NCI-H446 (cell line): ENCODE measurements around the gene STK32C.
"Not testable (repeated sequence)": the region's sequence is repeated elsewhere in the genome, so short reads cannot be mapped to it uniquely, and the experiment has no call there.

Experiments used
- DNase-seq, 2 experiments: peaks; one replicate each; lab custom pipeline; 2025; lab: John Stamatoyannopoulos, UW

The STK32C gene

GRCh38 chr10:132338876-132339275, 31.1 kb upstream of the STK32C start:
- DNase-seq, result no peak

- DNase-seq, result not testable (repeated sequence)
Measured at GRCh38 chr10:132337854-132338253, 30.1 kb upstream of the STK32C start.

GRCh38 chr10:132336919-132337407, 29.2 kb upstream of the STK32C start:
- no peak for DNase-seq

GRCh38 chr10:132336064-132336746, 28.5 kb upstream of the STK32C start:
- DNase-seq, result no peak

GRCh38 chr10:132335189-132336063, 27.7 kb upstream of the STK32C start:
- DNase-seq, result no peak

- DNase-seq, result no peak
Measured at GRCh38 chr10:132334631-132335188, 27.0 kb upstream of the STK32C start.

- no peak for DNase-seq
Measured at GRCh38 chr10:132333386-132333785, 25.6 kb upstream of the STK32C start.

GRCh38 chr10:132332433-132332754, 24.6 kb upstream of the STK32C start:
- no peak for DNase-seq

- peak; percentile 78 to 94 for DNase-seq
Measured at GRCh38 chr10:132331601-132332432, 24.1 kb upstream of the STK32C start, which contains the start of gene LRRC27. TSS of gene LRRC27 (plus strand) at chr10:132332193. CDS start at chr10:132333525, 1,332 bp downstream.

- no peak for DNase-seq
Measured at GRCh38 chr10:132330486-132330833, 22.7 kb upstream of the STK32C start.

GRCh38 chr10:132329565-132330485, 22.1 kb upstream of the STK32C start:
- no peak for DNase-seq

- no peak for DNase-seq
Measured at GRCh38 chr10:132328738-132329137, 21.0 kb upstream of the STK32C start.

GRCh38 chr10:132328106-132328505, 20.4 kb upstream of the STK32C start:
- DNase-seq, result no peak

- no peak for DNase-seq
Measured at GRCh38 chr10:132326925-132327324, 19.2 kb upstream of the STK32C start.

GRCh38 chr10:132326344-132326889, 18.7 kb upstream of the STK32C start:
- DNase-seq, result no peak

- no peak for DNase-seq
Measured at GRCh38 chr10:132324186-132324585, 16.4 kb upstream of the STK32C start.

GRCh38 chr10:132322586-132323048, 14.9 kb upstream of the STK32C start:
- no peak for DNase-seq

- DNase-seq, result no peak
Measured at GRCh38 chr10:132321726-132322125, 14.0 kb upstream of the STK32C start.

- DNase-seq, result no peak
Measured at GRCh38 chr10:132320654-132321469, 13.1 kb upstream of the STK32C start.
